HepG2 (cell line): ENCODE measurements around the gene ITGAE. TPM values are rescaled to one million over a fixed set of nuclear protein-coding genes. Genes with fewer than 3 reads are reported as not detected.

Experiments used
- ATAC-seq: fragments of 200-7000 bp; cut with Tn5 transposase; 3 replicates; pipeline ENCODE4 v1.9.1; 2020; ENCODE audit warnings: mild to moderate bottlenecking, moderate library complexity
- BruUV-seq: library from RNA; stranded (reverse); fragments of 400-500 nt; replicated peaks from 2 replicates; lab custom pipeline; 2021; lab: Mats Ljungman, UMichigan
- CTCF ChIA-PET: fragments of 300-600 bp; formaldehyde crosslinking; extraction: SDS; loops from one replicate; lab custom pipeline; 2021; ENCODE audit warnings: low total read pairs, inconsistent platforms, low intra/inter-chr PET ratio; lab: Yijun Ruan, JAX
- POLR2A ChIA-PET: fragments of 350-600 bp; sonication (Branson Sonifier 250); formaldehyde crosslinking; loops from one replicate; lab custom pipeline; 2020; ENCODE audit warnings: antibody characterized with exemption, inconsistent platforms; lab: Yijun Ruan, JAX
- DNase-seq: peaks from one replicate; pipeline ENCODE4 v3.0.0-alpha.2; 2015; ENCODE audit warnings: low spot score
- FAIRE-seq: peaks from 3 replicates; lab custom pipeline; 2011; peaks lifted over from hg19 to GRCh38; lab: Jason Lieb, UNC
- H2AFZ ChIP-seq: one replicate; pipeline ENCODE4 v1.6.1; 2011; ENCODE audit warnings: low read length, inconsistent platforms
- H3K27ac ChIP-seq: fragments of 300-600 bp; 3 replicates; pipeline ENCODE4 v1.8.0; 2011; ENCODE audit warnings: mixed run types, mild to moderate bottlenecking, mixed read lengths, low read length, inconsistent platforms; ENCODE audit not compliant: insufficient read depth; ENCODE audit errors: extremely low read length
- H3K27me3 ChIP-seq, 2 experiments: fragments of 200-600 bp in 1 of 2; 2 replicates in 1 of 2; 3 replicates in 1 of 2; pipeline versions ENCODE4 v1.6.0 to v1.8.0; 2011; ENCODE audit warnings: low read length in 2 of 2, mild to moderate bottlenecking in 2 of 2, moderate library complexity in 2 of 2, inconsistent platforms in 1 of 2; ENCODE audit not compliant: insufficient read depth in 2 of 2, control insufficient read depth in 1 of 2
- H3K36me3 ChIP-seq, 2 experiments: fragments of 200-600 bp in 1 of 2; replicated peaks in 1 of 2; 2 replicates in 1 of 2; 3 replicates in 1 of 2; pipeline versions ENCODE4 v1.5.1 to v1.8.0; 2011; ENCODE audit warnings: low read length in 2 of 2, inconsistent platforms in 1 of 2; ENCODE audit not compliant: insufficient read depth in 2 of 2, control insufficient read depth in 1 of 2
- H3K4me1 ChIP-seq: 2 replicates; pipeline ENCODE4 v1.5.1; 2012; ENCODE audit warnings: low read length, inconsistent platforms; ENCODE audit not compliant: insufficient read depth
- H3K4me2 ChIP-seq: 2 replicates; pipeline ENCODE4 v1.6.0; 2011; ENCODE audit warnings: low read depth, low read length, inconsistent platforms
- H3K4me3 ChIP-seq, 3 experiments: fragments of 200-600 bp in 1 of 3; sonication (generic), shearing (Covaris generic) in 1 of 3; replicated peaks in 1 of 3; 2 replicates each; pipeline ENCODE4 v1.5.1; 2011 to 2016; ENCODE audit warnings: low read length in 3 of 3, inconsistent platforms in 2 of 3, low read depth in 2 of 3, mild to moderate bottlenecking in 2 of 3, control low read depth in 1 of 3, mixed read lengths in 1 of 3; ENCODE audit not compliant: insufficient read depth in 1 of 3
- H3K79me2 ChIP-seq: one replicate; pipeline ENCODE4 v1.6.1; 2011; ENCODE audit warnings: low read length, inconsistent platforms; ENCODE audit not compliant: insufficient read depth
- H3K9ac ChIP-seq: 2 replicates; pipeline ENCODE4 v1.6.0; 2011; ENCODE audit warnings: mild to moderate bottlenecking, low read depth, low read length, inconsistent platforms; ENCODE audit not compliant: insufficient read depth
- H3K9me3 ChIP-seq: 2 replicates; pipeline ENCODE4 v1.5.1; 2012; ENCODE audit warnings: mild to moderate bottlenecking, low read length
- H4K20me1 ChIP-seq: 2 replicates; pipeline ENCODE4 v1.6.0; 2011; ENCODE audit warnings: inconsistent platforms, mild to moderate bottlenecking, low read length, moderate library complexity; ENCODE audit not compliant: insufficient read depth
- FOXP1 ChIP-seq, 2 experiments: fragments of 450-650 bp in 1 of 2; IDR thresholded peaks; 2 replicates each; pipeline ENCODE4 v1.6.1; 2017 to 2018; ENCODE audit warnings: antibody characterized with exemption in 1 of 2
- GPN1 ChIP-seq: sonication (generic); formaldehyde crosslinking; IDR thresholded peaks from 2 replicates; pipeline ENCODE4 v1.5.1; 2020; ENCODE audit warnings: missing genetic modification reagents, borderline replicate concordance
- HNRNPH1 ChIP-seq: fragments of 200-400 bp; formaldehyde crosslinking; optimal IDR thresholded peaks from 2 replicates; pipeline ENCODE3; 2017; ENCODE audit warnings: mild to moderate bottlenecking, low read depth, low read length
- MEIS2 ChIP-seq: sonication (generic); formaldehyde crosslinking; IDR thresholded peaks from 2 replicates; pipeline ENCODE4 v1.9.0; 2021; ENCODE audit warnings: mild to moderate bottlenecking, missing genetic modification reagents
- NCOA2 ChIP-seq: sonication (generic); formaldehyde crosslinking; IDR thresholded peaks from 2 replicates; pipeline ENCODE4 v1.8.0; 2022; ENCODE audit warnings: inconsistent platforms
- NFATC3 ChIP-seq: sonication (generic); formaldehyde crosslinking; IDR thresholded peaks from 2 replicates; pipeline ENCODE4 v1.5.1; 2020; ENCODE audit warnings: mild to moderate bottlenecking, missing genetic modification reagents
- POLR2G ChIP-seq: fragments of 200-400 bp; formaldehyde crosslinking; IDR thresholded peaks from 2 replicates; pipeline ENCODE4 v1.6.1; 2018; ENCODE audit warnings: mild to moderate bottlenecking, low read depth, low read length, moderate library complexity
- RFX5 ChIP-seq: IDR thresholded peaks from 2 replicates; pipeline ENCODE4 v1.6.1; 2011; ENCODE audit warnings: low read depth, low read length, improper control_type of control experiment
- RFXAP ChIP-seq: sonication (generic); formaldehyde crosslinking; IDR thresholded peaks from 2 replicates; pipeline ENCODE4 v1.4.0; 2020; ENCODE audit warnings: missing genetic modification reagents, borderline replicate concordance
- SOX6 ChIP-seq, 2 experiments: fragments of 450-650 bp in 1 of 2; sonication (generic) in 1 of 2; formaldehyde crosslinking in 1 of 2; IDR thresholded peaks; 2 replicates each; pipeline versions ENCODE4 v1.4.0 to v1.6.1; 2017 to 2020; ENCODE audit warnings: antibody characterized with exemption in 1 of 2, mild to moderate bottlenecking in 1 of 2, missing genetic modification reagents in 1 of 2
- THAP8 ChIP-seq: sonication (generic); formaldehyde crosslinking; IDR thresholded peaks from 2 replicates; pipeline ENCODE4 v1.5.1; 2020; ENCODE audit warnings: missing genetic modification reagents, mild to moderate bottlenecking, borderline replicate concordance
- TOE1 ChIP-seq: sonication (generic); formaldehyde crosslinking; IDR thresholded peaks from 2 replicates; pipeline ENCODE4 v1.4.0; 2020; ENCODE audit warnings: mild to moderate bottlenecking, missing genetic modification reagents
- WIZ ChIP-seq: sonication (generic); formaldehyde crosslinking; IDR thresholded peaks from 2 replicates; pipeline ENCODE4 v1.5.1; 2020; ENCODE audit warnings: mild to moderate bottlenecking, missing genetic modification reagents
- ZFP36L1 ChIP-seq: sonication (generic); formaldehyde crosslinking; IDR thresholded peaks from 2 replicates; pipeline ENCODE4 v1.8.0; 2022; ENCODE audit warnings: mild to moderate bottlenecking, missing genetic modification reagents, moderate library complexity
- ZNF24 ChIP-seq: fragments of 450-650 bp; IDR thresholded peaks from 2 replicates; pipeline ENCODE4 v1.6.1; 2017; ENCODE audit warnings: antibody characterized with exemption, mild to moderate bottlenecking
- ZNF451 ChIP-seq: sonication (generic); formaldehyde crosslinking; IDR thresholded peaks from 2 replicates; pipeline ENCODE4 v1.5.0; 2020; ENCODE audit warnings: mild to moderate bottlenecking, missing genetic modification reagents
- ZNF569 ChIP-seq: sonication (generic); formaldehyde crosslinking; IDR thresholded peaks from 2 replicates; pipeline ENCODE4 v1.5.0; 2020; ENCODE audit warnings: mild to moderate bottlenecking, missing genetic modification reagents, moderate library complexity, borderline replicate concordance
- ZNF629 ChIP-seq: sonication (generic); formaldehyde crosslinking; conservative IDR thresholded peaks from 2 replicates; pipeline ENCODE4 v1.5.0; 2020; ENCODE audit warnings: missing genetic modification reagents
- WGBS: methylation state at CpG from one replicate; pipeline ENCODE4 v1.1.6; 2017; ENCODE audit warnings: low lambda C conversion rate; 5-methylcytosine and 5-hydroxymethylcytosine counted together
- in situ Hi-C: cut with HindIII; loops from 2 replicates; pipeline ENCODE4 v1.10.0; 2017; ENCODE audit warnings: low pct_unique_long_range_greater_than_20kb; ENCODE audit not compliant: extremely low pct_ligation_motif_present
- intact Hi-C: fragments of 100-400 bp; cut with micrococcal nuclease; formaldehyde crosslinking; loops from one replicate; pipeline ENCODE4 v1.10.0; 2022; ENCODE audit not compliant: unreplicated experiment
- polyA plus RNA-seq, 8 experiments: library from polyadenylated mRNA; depleted of rRNA in 3 of 8; stranded (reverse) in 7 of 8; unstranded in 1 of 8; fragments of >200 nt; fragmentation: Illumina TruSeq in 4 of 8; extraction: Trizol in 4 of 8; gene quantifications; 2 replicates each; pipeline versions ENCODE4 v1.2.1 to v1.2.3, GENCODE V29; 2011 to 2016; ENCODE audit warnings: low read depth in 4 of 8, missing spikeins in 1 of 8, mixed read lengths in 1 of 8; ENCODE audit not compliant: insufficient read depth in 1 of 8
- total RNA-seq, 5 experiments: library from RNA; depleted of rRNA; stranded (reverse); fragments of >200 nt; fragmentation: Illumina TruSeq; extraction: Trizol; gene quantifications; 2 replicates each; pipeline ENCODE4 v1.2.3, GENCODE V29; 2016; ENCODE audit warnings: low read depth in 1 of 5
- TF ChIP-seq, protein P1 (sequence below): sonication (generic); formaldehyde crosslinking; IDR thresholded peaks from 2 replicates; pipeline ENCODE4 v1.5.1; 2020; ENCODE audit warnings: missing genetic modification reagents, mild to moderate bottlenecking, borderline replicate concordance

Gene ITGAE
- total and polyA plus RNA-seq, 2 of the 13 experiments (the other 11 are each of a cell fraction or from before 2014, with no cell fraction given): 42.3 to 49.0 TPM

- Histone ChIP-seq H3K27ac (no peak overlapping the region), H3K9me3 (no peaks in the 10 kb centered on the region), H3K4me1 (peaks cover 10% of the 10 kb centered on the region; the same call in 1 of the 2 replicates), H3K4me3 (no peak overlapping the region), H3K79me2 (no peaks in the 10 kb centered on the region), H3K27me3 (no peaks in the 10 kb centered on the region), H4K20me1 (no peaks in the 10 kb centered on the region), H2AFZ (no peak overlapping the region), H3K36me3 (peaks cover 8 to 57% of the 10 kb centered on the region in 2 experiments), H3K9ac (no peak overlapping the region), H3K4me2 (no peak overlapping the region)
- WGBS: 96% methylated on average over 9 of the region's 9 CpGs
- ChIA-PET POLR2A (no interaction called here), CTCF (no interaction called here)
- TF ChIP-seq ZNF569 (no peak), ZNF629 (CRISPR knock-in tag) (no peak), WIZ (CRISPR knock-in tag) (no peak), ZNF451 (CRISPR knock-in tag) (no peak), RFXAP (CRISPR knock-in tag) (no peak), GPN1 (CRISPR knock-in tag) (no peak), THAP8 (no peak), POLR2G (no peak), ZNF24 (no peak), RFX5 (no peak), SOX6 (IDR thresholded peaks at IDR 0.05) (no peak), SOX6 (CRISPR knock-in tag; IDR thresholded peaks at IDR 0.05) (no peak), MEIS2 (no peak), ZFP36L1 (CRISPR knock-in tag) (no peak), TOE1 (no peak), FOXP1 (IDR thresholded peaks at IDR 0.05) (no peak), FOXP1 (CRISPR knock-in tag; IDR thresholded peaks at IDR 0.05) (no peak), HNRNPH1 (no peak), NFATC3 (no peak), NCOA2 (CRISPR knock-in tag) (no peak)
- TF ChIP-seq, protein P1, sequence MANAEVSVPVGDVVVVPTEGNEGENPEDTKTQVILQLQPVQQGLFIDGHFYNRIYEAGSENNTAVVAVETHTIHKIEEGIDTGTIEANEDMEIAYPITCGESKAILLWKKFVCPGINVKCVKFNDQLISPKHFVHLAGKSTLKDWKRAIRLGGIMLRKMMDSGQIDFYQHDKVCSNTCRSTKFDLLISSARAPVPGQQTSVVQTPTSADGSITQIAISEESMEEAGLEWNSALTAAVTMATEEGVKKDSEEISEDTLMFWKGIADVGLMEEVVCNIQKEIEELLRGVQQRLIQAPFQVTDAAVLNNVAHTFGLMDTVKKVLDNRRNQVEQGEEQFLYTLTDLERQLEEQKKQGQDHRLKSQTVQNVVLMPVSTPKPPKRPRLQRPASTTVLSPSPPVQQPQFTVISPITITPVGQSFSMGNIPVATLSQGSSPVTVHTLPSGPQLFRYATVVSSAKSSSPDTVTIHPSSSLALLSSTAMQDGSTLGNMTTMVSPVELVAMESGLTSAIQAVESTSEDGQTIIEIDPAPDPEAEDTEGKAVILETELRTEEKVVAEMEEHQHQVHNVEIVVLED (CRISPR knock-in tag): no peak
- in situ Hi-C loops: loop anchor here (5.0 kb wide), 1 partner anchor 84 kb away; no protein-coding TSS in a partner anchor
- ATAC-seq (no peak), FAIRE-seq (no peak), DNase-seq (no peak)
- intact Hi-C loops: no loop called here
- BruUV-seq: no TSS peak
These were observed 20.1 kb upstream of the ITGAE start for GRCh38 chr17:3821101-3821500.
